ENCODE results near the gene GRK5.

Gene GRK5

GRCh38 chr10:119412244-119413092 lies 205.1 kb downstream of the GRK5 start:
- no peak overlapping the region for H3K27ac ChIP-seq
- TF ChIP-seq ZFX (IDR thresholded peaks at IDR 0.05; ENCODE audit: borderline replicate concordance) (no peak), CTCF (IDR thresholded peaks at IDR 0.05) (no peak)

GRCh38 chr10:119413093-119413453 lies 205.7 kb downstream of the GRK5 start:
- TF ChIP-seq ZFX (IDR thresholded peaks at IDR 0.05; ENCODE audit: borderline replicate concordance), result no peak
- TF ChIP-seq CTCF (IDR thresholded peaks at IDR 0.05), result no peak
- no peak overlapping the region for H3K27ac ChIP-seq

GRCh38 chr10:119413471-119414080 lies 206.2 kb downstream of the GRK5 start:
- TF ChIP-seq ZFX (IDR thresholded peaks at IDR 0.05; ENCODE audit: borderline replicate concordance), result no peak
- no peak for TF ChIP-seq CTCF (IDR thresholded peaks at IDR 0.05)
- no peak overlapping the region for H3K27ac ChIP-seq

GRCh38 chr10:119414081-119414611 lies 206.8 kb downstream of the GRK5 start:
- TF ChIP-seq CTCF (IDR thresholded peaks at IDR 0.05), result no peak
- no peak overlapping the region for H3K27ac ChIP-seq

GRCh38 chr10:119415121-119415520 lies 207.8 kb downstream of the GRK5 start:
- TF ChIP-seq CTCF (IDR thresholded peaks at IDR 0.05), result no peak
- TF ChIP-seq ZFX (IDR thresholded peaks at IDR 0.05; ENCODE audit: borderline replicate concordance), result no peak
- no peak overlapping the region for H3K27ac ChIP-seq

GRCh38 chr10:119415536-119416503 lies 208.4 kb downstream of the GRK5 start:
- H3K27ac ChIP-seq, result no peak overlapping the region
- TF ChIP-seq CTCF (IDR thresholded peaks at IDR 0.05) (no peak), ZFX (IDR thresholded peaks at IDR 0.05; ENCODE audit: borderline replicate concordance) (no peak)
